HG02642 (cell line): ENCODE data around the gene GRAMD1B.

Experiments used
- ATAC-seq: cut with Tn5 transposase; IDR thresholded peaks from one replicate; pipeline ENCODE4 v1.9.1; 2021; ENCODE audit warnings: mild to moderate bottlenecking; ENCODE audit not compliant: unreplicated experiment, poor library complexity

GRAMD1B gene

DNA sequence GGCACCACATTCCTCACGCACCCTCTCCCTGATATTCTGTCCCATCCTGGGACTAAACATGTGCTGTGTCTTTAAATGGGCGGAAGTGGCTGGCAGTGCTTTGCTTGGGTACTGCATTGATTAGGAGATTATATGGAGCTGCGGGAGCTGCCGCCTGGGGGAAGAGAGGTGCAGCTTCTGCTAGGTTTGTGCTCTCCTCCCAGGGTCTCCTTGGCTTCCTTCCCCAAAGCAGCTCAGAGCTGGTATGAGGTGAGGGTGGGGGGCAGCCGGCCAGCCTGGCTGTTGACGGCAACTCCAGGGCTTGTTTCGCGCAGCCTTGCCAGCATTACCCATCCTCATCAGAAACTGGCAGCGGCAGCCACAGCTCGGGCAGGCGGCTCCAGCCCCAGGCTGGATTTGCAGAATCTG, 95.4 kb downstream of the GRAMD1B start:
- ATAC-seq: no peak

DNA sequence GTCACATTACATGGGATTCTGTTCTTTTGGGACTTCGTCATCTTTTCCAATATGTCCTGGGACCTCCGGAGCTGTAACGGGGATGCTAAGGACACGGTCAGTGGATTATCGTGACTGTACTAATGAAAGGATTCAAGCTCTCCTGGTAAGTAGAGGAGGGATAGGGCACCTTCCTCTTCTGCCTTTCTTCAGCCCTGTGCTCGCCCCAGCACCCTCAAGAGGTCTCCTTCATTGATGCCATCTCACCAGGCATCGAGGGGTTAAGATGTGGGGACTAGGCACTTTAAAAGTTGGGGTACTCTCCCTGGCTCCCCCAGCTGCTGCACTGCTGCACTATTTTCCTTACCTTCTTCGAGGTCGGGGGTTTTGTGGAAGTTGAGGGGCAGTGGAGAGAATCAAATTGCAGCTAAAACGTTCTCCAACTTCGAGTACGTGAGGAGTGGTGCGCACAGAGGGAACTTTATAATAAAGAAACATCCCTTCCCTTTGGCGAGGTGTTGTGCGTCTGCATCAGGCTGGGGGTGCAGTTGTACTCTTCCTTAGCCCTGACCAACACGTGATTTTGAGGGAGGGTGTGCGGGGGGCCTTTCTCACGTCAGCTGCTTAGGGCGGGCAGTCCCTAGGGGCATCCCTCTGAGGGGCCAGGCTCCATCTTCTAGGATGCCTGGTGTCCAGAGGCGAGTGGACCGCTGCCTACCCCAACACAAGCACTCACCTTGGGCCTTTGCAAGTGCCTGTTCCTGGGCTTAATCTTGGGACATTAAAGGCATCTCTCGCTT, 96.1 kb downstream of the GRAMD1B start:
- ATAC-seq: no peak

DNA sequence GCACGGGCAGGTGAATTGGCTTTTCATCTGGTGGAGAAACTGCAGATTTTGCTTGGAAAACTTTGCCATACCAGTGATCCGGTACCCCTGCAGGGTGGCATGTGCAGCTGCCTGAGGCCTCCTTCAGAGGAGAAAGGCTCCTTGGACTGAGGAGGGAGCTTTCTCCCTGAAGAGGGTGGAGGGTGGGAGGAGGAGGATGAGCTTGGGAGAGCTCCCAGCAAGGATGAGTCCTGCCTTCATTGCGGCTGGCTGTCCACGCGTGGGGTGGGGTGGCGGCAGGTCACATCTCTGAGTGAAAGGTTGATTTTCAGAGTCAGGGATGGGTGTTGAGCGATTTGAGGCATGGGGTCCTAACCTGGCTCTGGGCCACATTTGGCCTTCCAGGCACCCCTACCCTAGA, 96.8 kb downstream of the GRAMD1B start:
- ATAC-seq: no peak

DNA sequence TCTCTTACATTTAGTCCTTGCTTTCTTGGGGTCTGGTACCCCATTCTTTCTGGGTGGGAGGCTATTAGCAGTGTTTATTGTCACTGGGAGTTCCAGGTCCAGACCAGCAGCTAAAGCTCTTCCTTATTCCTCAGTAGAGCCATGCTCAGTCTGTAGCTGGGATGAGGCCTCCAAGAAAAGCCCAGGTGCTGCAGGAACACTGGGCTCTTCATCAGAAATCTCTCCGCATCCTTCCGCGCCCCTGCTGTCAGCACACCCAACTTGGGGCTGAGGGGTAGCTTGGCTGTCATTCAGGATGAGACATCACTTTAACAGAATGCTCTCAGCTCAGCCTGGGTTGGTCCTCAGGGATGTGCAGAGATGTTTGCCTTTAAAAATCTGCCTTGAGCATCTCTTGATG, 97.5 kb downstream of the GRAMD1B start:
- no peak for ATAC-seq

DNA sequence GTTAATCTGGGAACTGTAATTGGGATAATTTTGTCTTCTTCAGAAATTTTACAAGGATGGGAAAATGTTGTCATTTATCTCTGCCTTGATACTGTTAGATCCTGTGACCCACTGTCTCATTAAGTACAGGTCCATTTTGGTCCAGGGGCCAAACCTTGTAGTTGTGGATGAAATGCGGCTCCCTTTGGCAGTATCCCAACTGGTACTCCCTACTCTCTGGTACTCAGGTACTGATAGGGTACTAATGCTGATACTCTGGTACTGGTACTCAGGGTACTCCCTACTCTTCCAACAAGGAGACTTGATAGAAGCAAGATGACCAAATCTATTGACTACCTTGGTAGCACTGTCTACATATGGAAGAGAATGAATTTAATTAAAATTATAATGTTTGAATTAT, 97.9 kb downstream of the GRAMD1B start:
- ATAC-seq: no peak

DNA sequence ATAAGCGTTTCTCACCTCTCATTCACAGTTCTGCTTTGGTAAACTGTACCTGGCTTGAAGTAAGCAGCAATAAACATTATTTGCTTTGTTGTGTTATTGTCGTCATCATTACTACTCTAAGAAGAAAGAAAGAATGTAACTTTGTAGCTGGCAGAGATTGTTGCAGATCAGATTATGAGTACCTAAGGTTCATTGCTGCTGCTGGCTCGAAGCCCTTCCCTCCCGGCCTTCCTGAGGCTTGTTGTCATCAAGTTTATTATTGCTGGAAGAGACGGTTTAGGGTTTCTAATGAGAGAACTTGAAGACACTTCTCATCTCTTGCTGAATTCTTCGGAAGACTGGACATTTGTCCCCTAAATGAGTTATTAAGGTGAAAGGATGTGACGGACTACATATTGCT, 101.3 kb downstream of the GRAMD1B start:
- ATAC-seq: no peak

DNA sequence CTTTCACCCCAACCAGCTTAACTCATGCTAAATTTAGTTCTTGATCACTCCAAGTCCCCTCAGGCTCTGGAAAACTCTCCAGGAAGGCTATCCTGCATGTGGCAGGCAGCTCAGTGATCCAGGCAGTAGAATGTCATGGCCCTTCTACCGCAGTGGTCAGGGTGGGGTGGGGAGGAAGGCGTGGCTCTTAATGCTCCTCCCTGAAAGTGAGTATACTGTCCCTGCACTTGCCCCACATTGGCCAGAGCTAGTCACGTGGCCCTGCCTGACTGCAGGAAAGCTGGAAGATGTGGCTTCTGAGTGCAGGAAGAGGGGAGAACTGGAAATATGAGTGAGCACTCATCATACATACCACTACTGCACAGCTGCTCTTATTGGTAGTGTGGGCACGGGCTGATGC, 102.1 kb downstream of the GRAMD1B start:
- ATAC-seq: no peak

DNA sequence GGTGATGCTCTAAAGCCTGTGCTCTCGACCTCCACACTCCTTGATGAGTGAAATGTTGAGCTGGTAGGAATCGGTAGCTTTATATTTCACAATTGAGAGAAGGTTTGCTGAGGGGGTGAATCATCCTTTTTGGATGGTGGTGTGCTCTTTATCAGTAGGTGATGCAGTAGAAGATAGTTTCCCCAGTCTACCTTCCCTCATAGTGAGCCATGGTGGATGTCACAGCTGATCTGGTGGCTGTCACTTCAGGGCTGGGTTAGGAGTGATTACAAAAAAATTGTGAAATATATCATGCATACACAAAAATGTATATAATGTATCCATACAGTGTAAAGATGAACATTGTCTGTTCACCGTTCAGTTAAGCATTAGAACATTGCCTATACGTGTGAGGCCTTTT, 105.3 kb downstream of the GRAMD1B start:
- ATAC-seq: no peak

DNA sequence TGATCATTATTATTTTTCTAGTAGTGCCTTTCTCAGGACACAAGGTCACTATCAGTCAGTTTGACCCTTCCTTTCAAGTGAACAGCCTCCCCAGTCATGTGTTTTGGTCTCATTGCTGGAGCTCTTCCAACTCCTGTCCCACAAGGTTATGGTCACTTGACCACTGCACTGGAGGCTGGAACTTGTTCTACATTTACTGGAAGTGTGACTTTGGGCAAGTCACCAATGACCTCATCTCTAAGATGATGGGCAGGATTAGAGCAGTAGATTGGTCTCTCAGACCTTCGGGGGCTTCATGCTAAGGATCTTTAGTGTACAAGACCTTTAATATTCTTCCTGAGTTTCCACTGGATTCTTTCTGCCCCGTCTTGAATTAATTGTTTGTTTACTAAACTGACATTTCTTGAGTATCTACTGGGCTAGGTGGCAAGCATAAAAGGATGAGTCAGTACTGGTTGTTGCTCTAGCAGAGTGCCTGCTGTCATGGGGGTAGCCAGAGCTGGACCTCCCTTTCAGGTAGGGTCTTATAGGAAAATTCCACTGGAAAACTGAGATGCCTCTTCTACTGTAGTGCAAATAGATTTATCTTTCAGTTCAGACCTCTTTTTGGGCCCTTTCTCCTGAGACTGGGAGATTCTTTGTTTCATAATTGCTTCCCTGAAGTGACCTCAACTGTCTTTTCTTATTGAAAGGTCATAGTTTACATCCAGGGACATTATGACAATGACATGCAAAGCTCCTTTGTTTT, 106.8 kb downstream of the GRAMD1B start:
- no peak for ATAC-seq

DNA sequence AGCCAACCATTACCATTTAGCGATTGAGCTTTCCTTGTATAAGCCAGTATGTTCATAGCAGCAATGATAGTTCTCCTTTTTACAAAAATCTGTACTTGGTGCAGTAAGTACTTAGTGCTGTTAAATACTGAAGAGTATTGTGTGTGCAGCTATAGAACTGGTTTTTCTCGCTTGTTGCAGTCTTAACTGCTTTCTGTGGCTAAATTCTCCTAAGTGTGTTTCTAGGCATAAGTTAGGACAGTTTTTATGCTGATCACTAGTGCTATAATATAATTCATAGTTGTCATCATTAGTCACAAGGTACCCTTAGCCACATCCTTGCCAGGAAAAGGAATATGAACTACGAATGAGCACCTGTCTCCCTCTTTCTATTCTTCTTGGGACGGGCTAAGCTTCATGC, 107.7 kb downstream of the GRAMD1B start:
- no peak for ATAC-seq

DNA sequence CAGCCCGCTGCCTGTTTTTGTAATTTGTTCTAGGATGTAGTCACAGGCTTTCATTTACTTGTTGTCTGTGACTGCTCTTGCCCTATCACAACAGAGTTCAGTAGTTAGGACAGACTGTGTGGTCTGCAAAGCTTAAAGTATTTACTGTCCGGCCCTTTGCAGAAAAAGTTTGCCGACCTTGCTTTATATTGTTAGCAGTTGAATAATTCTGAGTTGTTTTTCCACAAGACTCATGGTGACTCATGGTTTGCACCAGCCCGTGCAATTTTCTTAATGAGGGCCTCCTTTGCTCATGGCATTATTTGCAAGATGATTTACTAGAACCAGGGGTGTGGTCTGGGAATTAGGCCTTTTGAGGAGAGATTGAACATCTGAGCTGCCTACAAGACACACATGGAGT, 113.7 kb downstream of the GRAMD1B start:
- no peak for ATAC-seq

DNA sequence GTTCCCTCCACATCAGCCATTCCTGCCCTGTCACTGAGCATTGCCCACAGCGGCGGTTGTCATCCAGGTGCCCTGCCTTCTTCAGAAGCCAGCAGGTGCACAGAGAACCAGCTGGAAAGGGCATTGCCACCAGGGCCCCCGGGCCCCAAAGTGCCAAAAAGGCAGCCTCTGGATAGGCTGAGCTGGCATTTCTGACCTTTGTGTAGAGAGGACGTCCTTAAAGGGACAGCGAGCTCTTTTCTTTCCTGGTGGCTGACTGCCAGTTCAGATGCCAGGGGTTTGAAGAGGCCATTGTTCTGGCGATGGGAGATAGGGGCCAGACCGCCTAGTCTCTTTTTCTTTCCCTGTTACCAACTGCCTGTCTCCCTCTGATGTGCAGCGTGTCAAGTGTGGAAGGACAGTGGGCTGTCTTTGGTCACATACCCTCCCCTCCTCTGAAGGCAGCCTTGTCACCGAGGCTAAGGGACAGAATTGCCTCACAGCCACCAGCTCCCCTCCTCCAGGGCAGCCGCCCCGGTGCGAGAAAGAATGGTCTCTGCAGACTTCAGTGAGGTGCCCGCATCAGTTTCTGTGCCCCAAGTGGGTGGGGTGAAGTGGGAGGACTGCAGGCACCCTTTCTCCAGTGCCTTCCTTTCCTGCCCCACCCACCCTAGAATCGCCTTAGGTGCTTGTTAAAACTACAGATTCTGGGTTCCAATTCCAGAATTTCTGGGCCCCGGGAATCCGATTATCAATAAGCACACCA, 114.7 kb downstream of the GRAMD1B start:
- ATAC-seq: no peak

DNA sequence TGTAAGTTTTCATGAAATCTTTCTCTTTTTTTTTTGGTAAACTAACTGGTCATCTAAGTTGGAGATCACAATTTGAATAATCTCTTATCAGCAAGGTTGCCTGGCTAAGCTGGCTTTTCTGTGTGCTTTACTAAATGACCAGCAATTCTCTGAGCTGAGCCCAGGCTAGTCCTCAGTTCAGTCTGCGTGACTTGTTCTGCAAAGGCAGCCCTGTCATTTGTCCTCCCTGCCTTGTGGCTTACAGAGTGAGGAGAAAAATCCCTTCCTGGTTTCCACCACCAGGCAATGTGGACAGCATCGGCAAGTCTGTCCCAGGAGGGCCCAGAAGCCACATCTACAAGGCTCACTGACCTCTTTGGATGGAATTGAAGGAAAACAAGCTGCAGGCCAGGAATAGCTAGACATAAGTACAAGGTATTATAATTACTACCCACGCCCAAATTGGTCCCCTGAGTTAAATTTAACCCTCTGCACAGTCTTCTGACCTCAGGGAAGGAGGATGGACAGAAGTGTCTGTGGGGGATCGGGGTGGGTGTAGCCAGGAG, 115.7 kb downstream of the GRAMD1B start:
- no peak for ATAC-seq

DNA sequence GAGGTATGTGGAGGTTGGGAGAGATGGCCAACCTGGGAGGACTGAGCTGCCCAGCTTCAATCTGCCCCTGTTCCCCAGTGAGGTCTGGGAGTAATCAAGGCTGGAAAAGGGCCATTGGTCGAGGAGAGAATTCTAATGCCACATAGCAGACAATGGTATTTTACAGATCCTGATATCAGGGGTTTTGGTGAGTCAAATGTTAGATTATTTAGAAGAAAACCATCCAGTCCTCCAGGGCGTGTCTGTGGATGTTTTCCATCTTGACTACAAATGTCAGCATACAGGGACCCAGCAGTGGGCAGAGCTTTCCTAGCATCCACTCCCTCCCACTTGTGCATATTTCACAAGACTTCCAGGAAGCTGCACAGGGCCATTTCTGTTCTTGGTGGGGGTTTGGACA, 116.4 kb downstream of the GRAMD1B start:
- ATAC-seq: no peak

DNA sequence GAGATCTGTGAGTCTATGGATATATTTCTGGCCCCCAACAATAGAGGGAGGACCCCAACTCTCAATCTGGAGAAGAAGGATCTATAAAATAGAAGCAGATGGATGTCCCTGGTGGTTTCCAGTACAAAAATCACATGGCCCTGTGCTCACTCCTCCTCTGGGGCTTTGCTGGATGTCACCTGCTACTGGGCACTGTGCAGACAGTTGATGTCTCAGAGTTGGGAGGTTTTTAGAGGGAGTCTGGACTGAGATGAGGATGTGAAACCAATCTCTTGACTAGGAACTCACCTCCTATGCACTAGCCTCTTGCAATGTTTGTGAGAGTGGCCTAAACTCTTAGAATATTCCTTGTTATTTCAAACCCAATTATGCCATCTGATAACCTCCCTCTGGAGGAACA, 117.1 kb downstream of the GRAMD1B start:
- ATAC-seq: peak; percentile 81

DNA sequence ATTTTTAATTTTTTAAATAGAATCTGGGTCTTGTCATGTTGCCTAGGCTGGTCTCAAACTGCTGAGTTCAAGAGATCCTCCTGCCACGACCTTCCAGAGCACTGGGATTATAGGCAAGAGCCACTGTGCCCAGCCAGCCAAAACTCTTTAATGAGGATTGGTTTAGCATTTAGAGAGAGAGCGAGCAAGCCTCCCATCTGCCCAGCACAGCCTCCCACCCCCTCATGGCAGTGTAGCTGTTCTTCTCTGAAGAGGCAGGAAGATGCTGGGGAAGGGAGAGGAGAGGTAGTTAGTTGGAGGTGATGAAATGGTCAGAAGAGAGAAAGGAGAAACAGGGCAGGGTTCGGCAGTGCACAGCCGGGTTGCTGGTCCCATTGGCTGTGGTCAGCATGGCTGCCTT, 118.7 kb downstream of the GRAMD1B start:
- no peak for ATAC-seq

DNA sequence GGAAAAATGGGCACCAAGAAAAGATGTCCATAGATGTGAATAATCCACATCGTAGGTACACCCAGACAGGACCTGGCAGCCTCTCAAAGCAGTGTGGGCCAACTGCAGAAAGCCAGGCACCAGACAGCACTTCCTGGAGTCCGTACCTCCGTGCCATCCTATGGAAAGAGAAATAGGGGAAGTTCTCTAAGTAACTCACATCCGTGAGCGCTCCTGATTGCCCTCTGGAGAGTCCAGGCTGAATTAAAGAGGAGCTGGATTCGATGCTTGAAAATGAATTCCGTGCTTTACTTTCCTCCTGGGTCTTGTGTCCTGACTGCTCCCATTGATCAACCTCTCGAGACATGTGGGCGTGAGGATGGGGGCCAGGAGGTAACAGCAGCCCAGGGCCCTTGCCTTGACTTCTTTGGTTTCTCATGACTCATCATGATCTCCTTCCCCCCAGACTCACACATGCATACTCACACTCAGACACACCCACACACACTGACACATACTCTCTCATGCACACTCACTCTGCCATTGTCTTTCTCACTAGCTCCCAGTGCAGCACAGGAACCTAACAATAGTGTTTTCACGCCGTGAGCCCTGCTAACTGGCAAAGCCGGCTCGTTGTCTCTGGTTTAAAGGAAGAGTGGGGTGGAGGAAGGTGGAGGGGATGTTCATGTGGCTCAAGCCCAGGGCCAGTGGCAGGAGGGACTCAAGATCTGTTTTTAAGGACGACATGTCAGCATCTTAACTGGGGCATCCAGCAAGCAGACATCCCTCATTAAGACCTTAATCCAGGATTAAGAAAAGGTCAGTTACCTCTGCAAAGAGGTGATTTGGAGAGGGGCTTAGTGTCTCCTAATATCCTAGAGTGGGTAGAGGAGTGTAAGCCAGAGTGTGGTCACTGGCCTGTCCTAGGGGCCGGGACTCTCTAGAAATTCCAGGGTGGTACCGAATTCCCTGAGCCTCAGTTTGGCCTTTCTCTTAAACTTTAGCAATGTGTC, 120.2 kb downstream of the GRAMD1B start:
- ATAC-seq: no peak

DNA sequence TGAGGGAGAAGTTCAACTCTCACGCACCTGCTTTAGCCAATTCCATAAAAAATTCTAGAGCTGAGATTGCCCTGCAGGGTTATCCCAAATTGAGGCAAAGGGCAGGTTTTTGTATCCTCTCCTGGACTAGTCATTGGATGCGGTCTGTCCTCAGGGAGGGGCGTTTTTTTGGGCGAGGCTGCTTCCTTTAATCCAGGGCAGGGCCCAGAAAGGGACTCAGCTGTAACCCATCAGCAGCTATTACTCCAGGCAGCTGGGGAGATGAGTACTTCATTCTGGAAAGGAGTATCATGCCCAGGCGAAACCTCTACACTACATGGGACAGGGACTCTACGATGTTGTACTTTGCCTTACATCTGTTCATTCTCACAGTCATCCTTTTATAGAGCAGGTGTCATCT, 121.0 kb downstream of the GRAMD1B start:
- no peak for ATAC-seq

DNA sequence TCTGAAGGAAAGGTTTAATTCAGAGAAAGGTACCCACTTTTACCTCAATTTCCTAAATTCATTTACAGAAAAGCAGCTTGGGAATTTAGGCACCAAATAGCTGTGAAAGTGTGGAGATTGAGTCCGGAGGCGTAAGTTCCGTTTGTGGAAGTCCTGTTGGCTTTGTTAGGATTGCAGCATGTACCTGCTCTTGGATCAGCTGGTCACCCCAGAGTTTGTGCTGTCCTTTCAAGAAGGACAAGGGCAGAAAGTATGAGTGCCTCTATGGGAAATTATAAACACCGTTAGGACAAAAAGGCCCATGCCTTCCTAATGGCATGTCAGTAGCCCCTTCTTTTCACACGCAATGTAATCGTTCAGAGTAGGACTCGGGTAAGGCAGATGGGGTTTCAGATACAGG, 126.6 kb downstream of the GRAMD1B start:
- ATAC-seq: no peak
